GM12891 (cell line): ENCODE measurements around the gene MGST3.

Experiments
- DNase-seq: peaks from one replicate; pipeline ENCODE4 v3.0.0; 2011; ENCODE audit warnings: low spot score; ENCODE audit not compliant: insufficient read length
- FAIRE-seq: peaks from 2 replicates; lab custom pipeline; 2011; peaks lifted over from hg19 to GRCh38; lab: Jason Lieb, UNC
- PAX5 ChIP-seq: IDR thresholded peaks from 2 replicates; pipeline ENCODE4 v1.6.1; 2011; ENCODE audit warnings: low read length, moderate library complexity, mild to moderate bottlenecking; ENCODE audit not compliant: insufficient read depth, severe bottlenecking
- POLR2A ChIP-seq: IDR thresholded peaks from 2 replicates; pipeline ENCODE4 v1.6.1; 2011; ENCODE audit warnings: low read depth, low read length, control low read depth
- POLR2AphosphoS5 ChIP-seq: IDR thresholded peaks from 2 replicates; pipeline ENCODE4 v1.6.1; 2011; ENCODE audit warnings: low read depth, low read length, control low read depth
- POU2F2 ChIP-seq: IDR thresholded peaks from 2 replicates; pipeline ENCODE4 v1.6.1; 2011; ENCODE audit warnings: low read depth, mild to moderate bottlenecking, control low read depth, low read length, moderate library complexity
- SPI1 ChIP-seq: IDR thresholded peaks from 2 replicates; pipeline ENCODE4 v1.6.1; 2011; ENCODE audit warnings: low read depth, low read length, control low read depth
- TAF1 ChIP-seq: IDR thresholded peaks from 2 replicates; pipeline ENCODE4 v1.6.1; 2011; ENCODE audit warnings: low read depth, low read length, control low read depth

The MGST3 gene

DNA sequence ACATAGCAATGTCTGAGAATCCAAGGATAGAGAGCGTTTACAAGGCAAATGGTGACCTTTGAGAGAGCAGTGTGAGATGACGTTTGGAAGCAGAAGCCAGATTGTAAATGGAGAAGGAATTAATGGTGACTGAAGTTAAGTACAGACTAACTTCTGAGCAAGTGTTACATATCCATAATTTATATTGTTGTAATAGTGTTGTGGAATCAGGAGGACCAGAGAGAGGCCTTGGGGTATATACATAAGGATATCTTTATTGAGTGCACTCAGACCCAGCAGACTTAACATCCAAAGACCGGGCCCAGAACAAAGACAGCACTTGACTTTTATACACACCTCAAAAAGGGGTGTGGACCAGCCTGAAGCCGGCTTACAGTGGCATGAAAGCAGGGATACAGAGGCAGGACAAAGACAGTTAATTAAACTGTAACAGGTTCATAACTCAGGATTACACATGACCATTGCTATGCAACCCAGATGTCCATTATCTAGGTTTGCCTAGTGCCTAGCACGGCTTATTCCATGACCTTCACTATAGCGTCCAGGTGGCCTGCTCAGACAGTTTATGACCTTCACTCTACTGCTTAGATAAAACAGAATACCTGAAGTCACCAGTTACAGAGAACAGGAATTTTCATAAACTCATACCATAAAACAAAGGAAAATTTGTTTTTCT lies 2.7 kb upstream of the MGST3 start:
- DNase-seq (no peak), FAIRE-seq (no peak)
- TF ChIP-seq PAX5 (no peak), SPI1 (no peak), POU2F2 (no peak), POLR2AphosphoS5 (no peak), TAF1 (no peak), POLR2A (no peak)

DNA sequence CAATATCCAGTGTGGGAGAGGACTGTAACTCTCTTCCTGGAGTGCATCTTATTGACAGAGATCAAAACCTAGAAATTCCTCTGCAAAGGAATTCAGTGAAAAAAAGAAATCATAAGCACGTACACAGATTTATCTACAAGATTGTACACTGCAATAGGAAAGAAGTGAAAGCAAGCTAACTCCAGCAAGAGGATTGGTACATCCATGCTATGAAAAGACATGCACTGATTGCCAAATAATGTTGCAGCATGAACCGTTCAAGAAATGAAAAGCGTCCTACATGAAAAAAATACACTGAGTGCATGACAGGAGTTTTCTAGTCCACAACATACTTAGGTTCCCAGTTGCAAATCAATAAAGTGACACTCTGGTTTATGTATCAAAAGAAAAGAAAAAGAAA lies 1.9 kb upstream of the MGST3 start:
- FAIRE-seq: no peak
- no peak for TF ChIP-seq TAF1
- no peak for TF ChIP-seq POU2F2
- TF ChIP-seq POLR2AphosphoS5: no peak
- no peak for TF ChIP-seq SPI1
- no peak for DNase-seq

GRCh38 chr1:165629848-165630628 lies 996 bp upstream of the MGST3 start:
- FAIRE-seq: peak; percentile 20
- no peak for DNase-seq

GRCh38 chr1:165631342-165632151 lies 513 bp downstream of the MGST3 start:
- DNase-seq: no peak
- no peak for TF ChIP-seq POLR2AphosphoS5
- no peak for TF ChIP-seq PAX5
- no peak for TF ChIP-seq SPI1
- no peak for TF ChIP-seq POU2F2
- no peak for TF ChIP-seq POLR2A
- TF ChIP-seq TAF1: no peak
- peak; percentile 70 for FAIRE-seq

More at GRCh38 chr1:165629848-165630628, 996 bp upstream of the MGST3 start:
- no peak for TF ChIP-seq SPI1
- no peak for TF ChIP-seq POLR2AphosphoS5
- no peak for TF ChIP-seq PAX5
- TF ChIP-seq TAF1: no peak
- TF ChIP-seq POU2F2: no peak
- TF ChIP-seq POLR2A: no peak

GRCh38 chr1:165632152-165632469 lies 1.1 kb downstream of the MGST3 start:
- no peak for DNase-seq
- FAIRE-seq: no peak
- no peak for TF ChIP-seq POU2F2
- no peak for TF ChIP-seq PAX5
- no peak for TF ChIP-seq POLR2A
- no peak for TF ChIP-seq SPI1
- TF ChIP-seq TAF1: no peak
- TF ChIP-seq POLR2AphosphoS5: no peak

DNA sequence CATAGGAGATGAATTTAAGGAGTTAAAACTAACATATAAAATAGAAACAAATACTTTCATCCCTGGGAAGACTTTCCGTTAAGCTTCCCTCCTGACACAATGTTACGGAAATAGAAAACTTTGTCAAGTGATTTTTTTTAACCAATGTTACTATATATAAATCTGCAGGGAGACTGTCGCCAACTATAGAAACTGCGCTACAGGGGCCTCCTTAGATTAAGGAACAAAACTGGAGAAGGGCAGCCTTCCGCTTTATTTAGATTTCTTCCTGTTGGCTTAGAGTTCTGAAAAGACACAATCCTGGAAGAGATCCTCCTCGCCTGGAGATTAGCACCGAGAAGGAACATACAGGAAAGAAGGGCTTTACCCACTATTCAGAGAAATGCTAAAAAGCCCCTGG lies 1.5 kb downstream of the MGST3 start:
- FAIRE-seq (no peak), DNase-seq (no peak)
- no peak for TF ChIP-seq POLR2A
- no peak for TF ChIP-seq SPI1
- TF ChIP-seq TAF1: no peak
- TF ChIP-seq PAX5: no peak
- TF ChIP-seq POLR2AphosphoS5: no peak
- no peak for TF ChIP-seq POU2F2

GRCh38 chr1:165633614-165634013 lies 2.6 kb downstream of the MGST3 start:
- DNase-seq: no peak
- FAIRE-seq: no peak
- TF ChIP-seq SPI1 (no peak), PAX5 (no peak), POU2F2 (no peak), POLR2A (no peak), TAF1 (no peak), POLR2AphosphoS5 (no peak)

DNA sequence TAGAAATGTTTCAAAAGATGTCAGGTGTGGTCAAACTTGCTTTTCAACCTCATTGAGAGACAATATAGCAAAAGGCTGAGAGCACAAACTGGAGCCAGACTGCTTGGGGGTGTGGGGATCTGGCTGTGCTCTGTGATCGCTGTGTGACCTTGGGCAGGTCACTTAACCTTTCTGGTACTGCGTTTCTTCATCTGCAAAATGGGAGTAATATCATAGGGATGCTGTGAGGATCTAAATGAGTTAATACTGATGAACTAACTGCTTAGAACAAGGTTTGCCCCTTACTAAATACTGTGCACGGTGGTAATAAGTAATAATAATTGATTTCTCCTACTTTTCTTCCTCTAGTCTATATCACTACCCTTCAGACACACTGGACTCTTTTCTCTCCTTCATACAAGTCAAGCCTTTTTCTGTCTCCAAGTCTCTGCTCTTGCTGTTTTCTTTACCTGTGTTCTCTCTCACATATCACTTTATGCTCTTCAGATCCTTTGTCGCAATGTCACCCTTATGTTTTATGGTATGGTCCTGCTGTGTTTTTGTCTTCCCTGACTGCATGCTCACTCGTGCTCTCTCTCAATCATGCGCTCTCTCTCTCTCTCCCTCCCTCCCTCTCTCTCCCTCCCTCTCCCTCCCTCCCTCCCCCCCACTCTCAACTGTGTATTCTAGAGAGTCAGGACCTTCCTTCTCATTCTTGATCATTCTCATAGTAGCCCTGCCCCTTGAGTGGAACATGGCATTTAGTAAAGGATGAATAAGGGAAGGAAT lies 3.3 kb downstream of the MGST3 start:
- no peak for FAIRE-seq
- no peak for DNase-seq
- TF ChIP-seq PAX5 (no peak), POLR2A (no peak), POLR2AphosphoS5 (no peak)

- no peak for TF ChIP-seq POLR2AphosphoS5
- TF ChIP-seq POLR2A: no peak
- TF ChIP-seq PAX5: no peak
- no peak for TF ChIP-seq POU2F2
- TF ChIP-seq SPI1: no peak
- no peak for TF ChIP-seq TAF1
- FAIRE-seq: peak; percentile 73
- DNase-seq: no peak
Measured at GRCh38 chr1:165635329-165635728, 4.3 kb downstream of the MGST3 start.
